IgD-negative memory B cell (primary cell): ENCODE data around the gene EPN2. TPM values are rescaled to one million over a fixed set of nuclear protein-coding genes. Genes with fewer than 3 reads are reported as not detected.

Source experiments
- H3K27ac Mint-ChIP-seq, 3 donors: one replicate each; pipeline ENCODE4 v1.8.0; 2020 to 2022; ENCODE audit warnings: mild to moderate bottlenecking in 3 of 3, mixed read lengths in 3 of 3, moderate library complexity in 1 of 3
- H3K27me3 Mint-ChIP-seq: one replicate; pipeline ENCODE4 v1.8.0; 2021; ENCODE audit warnings: mixed read lengths
- H3K36me3 Mint-ChIP-seq: one replicate; pipeline ENCODE4 v1.8.0; 2020; ENCODE audit warnings: mild to moderate bottlenecking, mixed read lengths
- H3K4me1 Mint-ChIP-seq, 3 donors: one replicate each; pipeline ENCODE4 v1.8.0; 2020 to 2022; ENCODE audit warnings: mixed read lengths in 3 of 3, mild to moderate bottlenecking in 1 of 3
- H3K4me3 Mint-ChIP-seq, 4 donors: one replicate each; pipeline ENCODE4 v1.8.0; 2020 to 2022; ENCODE audit warnings: mild to moderate bottlenecking in 4 of 4, mixed read lengths in 4 of 4, moderate library complexity in 3 of 4
- H3K9me3 Mint-ChIP-seq, 3 donors: one replicate each; pipeline ENCODE4 v1.8.0; 2020 to 2021; ENCODE audit warnings: mixed read lengths in 3 of 3, mild to moderate bottlenecking in 1 of 3
- polyA plus RNA-seq: library from polyadenylated mRNA; unstranded; fragments of 300-500 nt; fragmentation: Illumina TruSeq; gene quantifications from one replicate; pipeline ENCODE4 v1.2.3, GENCODE V29; 2021

The EPN2 gene
- polyA plus RNA-seq, 1 donor from 2014 or later: 16.4 TPM

GRCh38 chr17:19365833-19366636 is 128.9 kb downstream of the EPN2 start:
- H3K27ac Mint-ChIP-seq: peak overlapping the region in 2 of 3 donors; percentile 7 to 46
- no peaks in the 10 kb centered on the region for H3K9me3 Mint-ChIP-seq
- no peaks in the 10 kb centered on the region for H3K27me3 Mint-ChIP-seq
- H3K36me3 Mint-ChIP-seq: no peaks in the 10 kb centered on the region
- peaks cover 19 to 31% (median 29%) of the 10 kb centered on the region in 3 donors for H3K4me1 Mint-ChIP-seq
- peak overlapping the region in 1 of 4 donors; percentile 36 for H3K4me3 Mint-ChIP-seq

- H3K36me3 Mint-ChIP-seq: no peaks in the 10 kb centered on the region
- peaks cover 23 to 37% (median 30%) of the 10 kb centered on the region in 3 donors for H3K4me1 Mint-ChIP-seq
- no peaks in the 10 kb centered on the region for H3K27me3 Mint-ChIP-seq
- peak overlapping the region in 2 of 4 donors; percentile 36 to 67 for H3K4me3 Mint-ChIP-seq
- H3K27ac Mint-ChIP-seq: peak overlapping the region in 2 of 3 donors; percentile 71 to 96
- H3K9me3 Mint-ChIP-seq: no peaks in the 10 kb centered on the region
Observed at GRCh38 chr17:19366637-19366972, 129.4 kb downstream of the EPN2 start.

- Mint-ChIP-seq H3K4me1 (peaks cover 23 to 38% (median 35%) of the 10 kb centered on the region in 3 donors), H3K9me3 (no peaks in the 10 kb centered on the region), H3K36me3 (no peaks in the 10 kb centered on the region), H3K27ac (peak overlapping the region in 2 of 3 donors; percentile 46 to 96), H3K4me3 (peak overlapping the region in 1 of 4 donors; percentile 89), H3K27me3 (no peaks in the 10 kb centered on the region)
Observed at GRCh38 chr17:19368229-19368628, 131.1 kb downstream of the EPN2 start.

GRCh38 chr17:19369107-19369778 is 132.1 kb downstream of the EPN2 start:
- Mint-ChIP-seq H3K4me3 (peak overlapping the region; percentile 51 to 97 (median 92)), H3K27ac (peak overlapping the region; percentile 95 to 98 (median 96)), H3K27me3 (no peaks in the 10 kb centered on the region), H3K36me3 (no peaks in the 10 kb centered on the region), H3K9me3 (no peaks in the 10 kb centered on the region), H3K4me1 (peaks cover 23 to 38% (median 31%) of the 10 kb centered on the region in 3 donors)

GRCh38 chr17:19369846-19370492 is 132.8 kb downstream of the EPN2 start:
- H3K9me3 Mint-ChIP-seq: no peaks in the 10 kb centered on the region
- H3K36me3 Mint-ChIP-seq: no peaks in the 10 kb centered on the region
- H3K27ac Mint-ChIP-seq: peak overlapping the region; percentile 95 to 98 (median 96)
- H3K4me1 Mint-ChIP-seq: peaks cover 23 to 38% (median 35%) of the 10 kb centered on the region in 3 donors
- H3K4me3 Mint-ChIP-seq: peak overlapping the region; percentile 49 to 97 (median 92)
- H3K27me3 Mint-ChIP-seq: no peaks in the 10 kb centered on the region

GRCh38 chr17:19370493-19370960 is 133.4 kb downstream of the EPN2 start:
- H3K4me1 Mint-ChIP-seq: peaks cover 23 to 38% (median 35%) of the 10 kb centered on the region in 3 donors
- H3K9me3 Mint-ChIP-seq: no peaks in the 10 kb centered on the region
- H3K27ac Mint-ChIP-seq: peak overlapping the region; percentile 95 to 98 (median 96)
- no peaks in the 10 kb centered on the region for H3K36me3 Mint-ChIP-seq
- no peaks in the 10 kb centered on the region for H3K27me3 Mint-ChIP-seq
- H3K4me3 Mint-ChIP-seq: peak overlapping the region; percentile 49 to 97 (median 92)

GRCh38 chr17:19371259-19372010 is 134.3 kb downstream of the EPN2 start:
- no peaks in the 10 kb centered on the region for H3K9me3 Mint-ChIP-seq
- no peaks in the 10 kb centered on the region for H3K27me3 Mint-ChIP-seq
- H3K4me1 Mint-ChIP-seq: peaks cover 23 to 43% (median 35%) of the 10 kb centered on the region in 3 donors
- H3K4me3 Mint-ChIP-seq: peak overlapping the region in 3 of 4 donors; percentile 71 to 94 (median 89)
- H3K27ac Mint-ChIP-seq: peak overlapping the region; percentile 95 to 98 (median 96)
- H3K36me3 Mint-ChIP-seq: no peaks in the 10 kb centered on the region

GRCh38 chr17:19372011-19372370 is 134.8 kb downstream of the EPN2 start:
- no peaks in the 10 kb centered on the region for H3K36me3 Mint-ChIP-seq
- no peak overlapping the region for H3K27ac Mint-ChIP-seq
- H3K4me3 Mint-ChIP-seq: peak overlapping the region in 3 of 4 donors; percentile 25 to 77 (median 71)
- no peaks in the 10 kb centered on the region for H3K27me3 Mint-ChIP-seq
- H3K9me3 Mint-ChIP-seq: no peaks in the 10 kb centered on the region
- H3K4me1 Mint-ChIP-seq: peaks cover 26 to 46% (median 37%) of the 10 kb centered on the region in 3 donors

GRCh38 chr17:19372439-19372838 is 135.3 kb downstream of the EPN2 start:
- Mint-ChIP-seq H3K27me3 (no peaks in the 10 kb centered on the region), H3K27ac (no peak overlapping the region), H3K4me3 (peak overlapping the region in 2 of 4 donors; percentile 25 to 77), H3K9me3 (no peaks in the 10 kb centered on the region), H3K36me3 (no peaks in the 10 kb centered on the region), H3K4me1 (peaks cover 31 to 47% (median 39%) of the 10 kb centered on the region in 3 donors)

- Mint-ChIP-seq H3K9me3 (no peaks in the 10 kb centered on the region), H3K4me3 (peak overlapping the region in 2 of 4 donors; percentile 17 to 30), H3K4me1 (peaks cover 33 to 47% (median 40%) of the 10 kb centered on the region in 3 donors), H3K36me3 (no peaks in the 10 kb centered on the region), H3K27me3 (no peaks in the 10 kb centered on the region), H3K27ac (peak overlapping the region in 1 of 3 donors; percentile 72)
Observed at GRCh38 chr17:19372866-19373504, 135.8 kb downstream of the EPN2 start.

- H3K9me3 Mint-ChIP-seq: no peaks in the 10 kb centered on the region
- no peak overlapping the region for H3K27ac Mint-ChIP-seq
- no peaks in the 10 kb centered on the region for H3K36me3 Mint-ChIP-seq
- H3K4me3 Mint-ChIP-seq: peak overlapping the region in 1 of 4 donors; percentile 77
- no peaks in the 10 kb centered on the region for H3K27me3 Mint-ChIP-seq
- H3K4me1 Mint-ChIP-seq: peaks cover 28 to 44% (median 36%) of the 10 kb centered on the region in 3 donors
Observed at GRCh38 chr17:19374136-19374535, 137.0 kb downstream of the EPN2 start.

- no peaks in the 10 kb centered on the region for H3K27me3 Mint-ChIP-seq
- H3K9me3 Mint-ChIP-seq: no peaks in the 10 kb centered on the region
- H3K4me1 Mint-ChIP-seq: peaks cover 17 to 36% (median 25%) of the 10 kb centered on the region in 3 donors
- H3K36me3 Mint-ChIP-seq: no peaks in the 10 kb centered on the region
- peak overlapping the region in 3 of 4 donors; percentile 9 to 70 (median 12) for H3K4me3 Mint-ChIP-seq
- peak overlapping the region in 2 of 3 donors; percentile 47 to 67 for H3K27ac Mint-ChIP-seq
Observed at GRCh38 chr17:19375732-19376131, 138.6 kb downstream of the EPN2 start.

- H3K4me1 Mint-ChIP-seq: peaks cover 11 to 25% (median 16%) of the 10 kb centered on the region in 3 donors
- peak overlapping the region; percentile 94 to 99 (median 95) for H3K27ac Mint-ChIP-seq
- no peaks in the 10 kb centered on the region for H3K9me3 Mint-ChIP-seq
- H3K27me3 Mint-ChIP-seq: no peaks in the 10 kb centered on the region
- peak overlapping the region; percentile 98 to 99 (median 99) for H3K4me3 Mint-ChIP-seq
- no peaks in the 10 kb centered on the region for H3K36me3 Mint-ChIP-seq
Observed at GRCh38 chr17:19376811-19377210, 139.6 kb downstream of the EPN2 start.
